Inflammatory macrophage treated with lipopolysaccharide for 1 hour (primary cell): ENCODE measurements around the gene COPA.
"Not testable (repeated sequence)": the region's sequence is repeated elsewhere in the genome, so short reads cannot be mapped to it uniquely, and the experiment has no call there.

Experiments
- DNase-seq, 2 donors: peaks; one replicate each; pipeline ENCODE4 v3.0.0-alpha.2; 2020 to 2022

The COPA gene

GRCh38 chr1:160342953-160343869, at the start of gene COPA, which contains the start of gene NCSTN:
TSS of gene COPA (minus strand) at chr1:160343250. CDS start at chr1:160343170, 80 bp downstream.
TSS of gene NCSTN (plus strand) at chr1:160343383. CDS start at chr1:160343397, 14 bp downstream.
- peak; percentile 94 to 95 for DNase-seq

DNA sequence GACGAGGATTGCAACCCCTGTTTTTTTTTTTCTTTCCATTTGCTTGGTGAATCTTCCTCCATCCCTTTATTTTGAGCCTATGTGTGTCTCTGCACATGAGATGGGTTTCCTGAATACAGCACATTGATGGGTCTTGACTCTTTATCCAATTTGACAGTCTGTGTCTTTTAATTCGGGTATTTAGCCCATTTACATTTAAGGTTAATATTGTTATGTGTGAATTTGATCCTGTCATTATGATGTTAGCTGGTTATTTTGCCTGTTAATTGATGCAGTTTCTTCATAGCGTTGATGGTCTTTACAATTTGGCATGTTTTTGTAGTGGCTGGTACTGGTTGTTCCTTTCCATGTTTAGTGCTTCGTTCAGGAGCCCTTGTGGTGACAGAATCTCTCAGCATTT, 45.4 kb upstream of the COPA start:
- not testable (repeated sequence) for DNase-seq

DNA sequence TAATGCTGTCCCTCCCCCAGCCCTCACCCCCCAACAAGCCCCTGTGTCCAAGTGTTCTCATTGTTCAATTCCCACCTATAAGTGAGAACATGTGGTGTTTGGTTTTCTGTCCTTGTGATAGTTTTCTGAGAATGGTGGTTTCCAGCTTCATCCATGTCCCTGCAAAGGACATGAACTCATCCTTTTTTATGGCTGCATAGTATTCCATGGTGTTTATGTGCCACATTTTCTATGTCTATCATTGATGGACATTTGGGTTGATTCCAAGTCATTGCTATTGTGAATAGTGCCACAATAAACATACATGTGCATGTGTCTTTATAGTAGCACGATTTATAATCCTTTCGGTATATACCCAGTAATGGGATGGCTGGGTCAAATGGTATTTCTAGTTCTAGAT, 41.8 kb upstream of the COPA start:
- not testable (repeated sequence) for DNase-seq

GRCh38 chr1:160377585-160378206, 34.6 kb upstream of the COPA start:
- DNase-seq: no peak

DNA sequence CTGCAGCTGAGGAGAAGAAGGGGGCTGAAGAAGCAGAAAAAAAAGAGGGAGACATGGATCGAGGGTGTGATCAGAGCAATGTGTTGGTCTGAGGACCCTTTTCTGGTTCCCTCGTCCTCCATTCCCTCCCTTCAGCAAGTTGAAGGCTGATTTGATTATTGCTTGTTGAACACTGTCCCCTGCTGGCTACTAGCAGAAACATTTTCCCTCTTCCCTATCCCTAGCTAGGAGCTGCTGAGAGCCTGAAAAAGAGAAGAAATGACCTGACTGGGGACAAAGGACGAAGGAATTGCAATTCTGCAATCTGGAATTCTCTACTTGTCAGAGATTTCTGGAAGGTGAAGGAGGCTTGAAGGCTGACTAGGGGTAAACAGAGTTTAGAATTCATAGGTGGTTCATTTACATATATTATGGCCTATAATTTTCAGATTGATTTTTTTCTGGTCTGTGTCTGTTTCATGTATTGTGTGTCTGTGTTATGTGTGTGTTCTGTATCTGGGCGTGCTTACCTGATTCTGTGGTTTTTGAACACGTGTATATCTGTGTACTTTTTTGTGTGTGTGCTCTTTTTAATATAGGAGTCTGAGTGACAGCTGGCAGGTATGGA, 33.6 kb upstream of the COPA start:
- DNase-seq: peak; percentile 47 to 67

- DNase-seq: peak; percentile 34 to 69
These were observed 32.9 kb upstream of the COPA start for GRCh38 chr1:160375788-160376524.

DNA sequence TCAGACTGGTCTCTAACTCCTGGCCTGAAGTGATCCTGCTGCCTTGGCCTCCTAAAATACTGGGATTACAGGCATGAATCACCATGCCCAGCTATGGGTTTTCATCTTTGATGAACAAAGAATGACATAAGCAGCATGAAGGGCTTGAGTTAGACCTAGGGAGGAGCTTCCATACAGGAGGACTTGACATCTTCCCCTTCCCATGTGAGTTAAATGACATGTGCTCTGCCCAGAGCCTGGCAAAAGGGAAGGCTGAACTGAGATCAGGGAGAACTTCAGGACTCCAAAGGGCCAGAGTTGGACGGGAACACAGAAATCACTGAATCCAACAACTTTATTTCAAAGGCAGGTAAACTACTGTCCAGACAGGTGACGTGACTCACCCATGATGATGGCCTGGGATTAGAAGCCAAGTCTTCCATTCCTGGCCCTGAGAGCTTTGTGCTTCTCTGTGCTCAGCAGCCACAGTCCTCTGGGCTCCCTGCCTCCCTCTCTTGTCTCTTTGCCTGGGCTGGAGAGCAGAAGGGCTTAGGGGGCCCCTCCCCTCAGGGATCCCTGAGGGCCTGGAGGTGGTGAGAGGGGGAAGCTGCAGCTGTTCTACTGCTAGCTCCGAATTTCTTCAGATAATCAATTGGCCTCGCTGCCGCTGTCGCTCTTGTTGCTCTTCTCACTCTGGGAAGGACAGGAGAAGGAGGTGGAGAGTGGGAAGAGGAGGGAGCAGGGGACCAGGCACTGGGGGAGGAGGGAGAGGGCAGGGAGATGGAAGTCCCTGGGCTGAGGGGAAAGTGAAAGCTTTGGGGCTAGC, 31.5 kb upstream of the COPA start:
- DNase-seq: peak; percentile 13 to 50

- peak; percentile 63 to 67 for DNase-seq
These were observed 30.6 kb upstream of the COPA start for GRCh38 chr1:160373696-160374095.

GRCh38 chr1:160371756-160372155, 28.7 kb upstream of the COPA start:
- peak; percentile 75 to 92 for DNase-seq

DNA sequence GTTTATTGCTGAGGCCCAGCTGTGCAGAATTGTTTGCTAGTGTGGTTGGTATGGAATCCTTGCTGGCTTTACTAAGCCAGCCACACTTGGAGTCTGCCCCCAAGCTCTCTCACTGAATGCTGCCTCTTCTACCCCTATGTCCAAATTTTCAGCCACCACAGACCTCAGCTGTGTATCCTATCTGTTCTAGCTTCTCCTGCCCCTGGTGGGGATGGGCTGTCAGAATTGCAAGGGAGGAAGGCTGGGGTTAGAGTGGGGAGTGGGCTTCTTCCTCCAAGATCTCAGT, 28.2 kb upstream of the COPA start:
- no peak for DNase-seq

DNA sequence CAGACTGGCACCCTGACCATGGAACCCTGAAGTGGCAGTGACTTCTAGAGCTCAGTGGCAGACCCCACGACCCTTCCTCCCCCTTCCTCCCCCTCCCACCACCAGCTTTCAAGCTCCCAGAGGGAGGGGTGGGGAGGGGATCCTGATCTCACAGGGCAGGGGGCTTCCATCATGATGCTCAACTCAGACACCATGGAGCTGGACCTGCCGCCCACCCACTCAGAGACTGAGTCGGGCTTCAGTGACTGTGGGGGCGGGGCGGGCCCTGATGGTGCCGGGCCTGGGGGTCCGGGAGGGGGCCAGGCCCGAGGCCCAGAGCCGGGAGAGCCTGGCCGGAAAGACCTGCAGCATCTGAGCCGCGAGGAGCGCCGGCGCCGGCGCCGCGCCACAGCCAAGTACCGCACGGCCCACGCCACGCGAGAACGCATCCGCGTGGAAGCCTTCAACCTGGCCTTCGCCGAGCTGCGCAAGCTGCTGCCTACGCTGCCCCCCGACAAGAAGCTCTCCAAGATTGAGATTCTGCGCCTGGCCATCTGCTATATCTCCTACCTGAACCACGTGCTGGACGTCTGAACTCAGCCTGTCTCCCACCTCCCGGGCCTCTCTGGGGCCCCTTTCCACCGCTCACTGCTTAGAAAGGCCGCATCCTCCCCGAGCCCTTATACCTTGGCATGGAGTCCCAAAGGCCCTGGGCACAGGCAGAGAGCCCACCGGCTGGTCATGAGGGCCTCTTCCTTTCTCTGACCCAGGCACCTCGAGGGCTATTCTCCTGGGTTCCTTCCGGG, 27.7 kb upstream of the COPA start:
- no peak for DNase-seq

GRCh38 chr1:160369087-160369486, 26.0 kb upstream of the COPA start:
- no peak for DNase-seq

GRCh38 chr1:160367934-160368923, 25.2 kb upstream of the COPA start:
- DNase-seq: no peak

DNA sequence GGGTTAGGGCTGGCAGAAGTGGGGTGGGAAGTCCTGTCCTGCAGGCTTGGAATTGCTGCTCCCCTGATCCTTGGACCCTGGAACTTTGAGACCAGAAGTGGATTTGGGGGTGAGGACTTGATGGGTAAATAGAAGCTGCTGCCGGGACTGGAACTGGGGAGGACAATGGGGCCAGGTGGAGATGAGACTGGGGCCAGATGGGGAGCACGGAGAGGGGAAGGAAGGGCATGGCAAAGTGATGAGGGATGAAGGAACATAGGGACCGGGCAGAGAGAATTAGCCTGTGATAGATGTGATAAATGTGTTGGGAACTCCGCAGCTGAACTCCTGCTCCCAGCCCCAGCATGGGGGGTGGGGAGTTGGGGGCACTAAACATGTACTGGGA, 24.5 kb upstream of the COPA start:
- DNase-seq: no peak

DNA sequence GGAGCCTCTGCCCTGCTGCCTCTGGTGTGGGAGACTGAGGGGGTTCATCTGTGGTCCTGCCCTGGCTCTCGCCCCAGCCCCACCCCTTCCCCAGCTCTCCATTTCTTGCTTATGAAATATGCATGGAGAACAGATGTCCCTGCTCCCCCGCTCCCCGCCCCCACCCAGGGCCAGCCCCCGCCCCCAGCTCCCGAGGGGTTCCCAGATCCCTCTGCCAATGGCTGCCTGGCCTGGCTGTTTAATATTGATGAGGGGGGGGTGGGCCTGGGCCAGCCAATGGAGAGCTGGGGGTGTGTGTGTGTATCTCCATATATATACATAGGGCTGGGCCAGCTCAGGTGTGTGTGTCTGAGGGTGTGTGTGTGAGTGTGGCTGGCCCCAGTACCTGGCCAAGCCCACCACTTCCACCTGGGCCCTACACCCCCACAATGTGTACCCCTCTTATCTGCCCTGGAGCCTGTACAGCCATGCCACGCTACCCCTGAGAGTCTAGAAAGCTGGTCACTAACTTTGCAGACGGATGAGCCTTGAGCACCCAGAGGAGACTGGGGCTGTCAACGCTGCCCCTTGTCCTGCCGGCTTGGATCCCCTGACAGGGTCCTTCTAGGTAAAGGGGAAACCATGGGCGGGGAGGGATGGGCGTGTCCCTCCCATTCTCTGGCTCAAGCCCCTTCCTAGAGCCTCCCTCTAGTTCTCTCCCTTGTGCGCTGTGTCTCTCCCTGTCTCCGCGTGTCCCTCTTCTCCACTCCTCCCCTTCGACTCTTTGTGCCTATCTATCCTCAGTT, 23.9 kb upstream of the COPA start, which contains the start of gene NHLH1:
Gene NHLH1, plus strand, starts transcription at position 341 of the 785 bp plus-strand sequence. CDS start 3,661 bp downstream, outside the sequence.
- DNase-seq: no peak

GRCh38 chr1:160365325-160365724, 22.3 kb upstream of the COPA start:
- DNase-seq: no peak

GRCh38 chr1:160363951-160364735, 21.1 kb upstream of the COPA start:
- no peak for DNase-seq

DNA sequence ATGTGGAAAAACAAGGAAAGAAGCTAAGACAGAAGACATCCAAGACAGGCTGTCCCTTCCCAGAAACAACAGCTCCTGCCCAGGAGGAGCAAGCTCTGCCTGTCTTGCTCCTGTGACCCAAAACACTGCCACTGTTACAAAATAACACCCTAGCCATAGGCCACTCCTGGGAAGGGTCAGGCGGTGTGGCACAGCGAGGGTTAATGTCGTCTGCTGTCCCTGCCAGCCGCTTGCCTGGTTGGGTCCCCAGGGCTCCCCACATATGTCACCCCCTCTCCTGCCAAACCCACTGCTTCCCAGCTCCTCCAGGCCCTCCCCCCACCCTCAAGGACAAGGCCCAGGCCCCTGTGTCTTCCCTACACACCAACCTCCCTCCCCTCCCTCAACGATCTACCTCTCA, 20.0 kb upstream of the COPA start:
- DNase-seq: no peak
